ENCODE data around the gene DBNL.

Gene DBNL

DNA sequence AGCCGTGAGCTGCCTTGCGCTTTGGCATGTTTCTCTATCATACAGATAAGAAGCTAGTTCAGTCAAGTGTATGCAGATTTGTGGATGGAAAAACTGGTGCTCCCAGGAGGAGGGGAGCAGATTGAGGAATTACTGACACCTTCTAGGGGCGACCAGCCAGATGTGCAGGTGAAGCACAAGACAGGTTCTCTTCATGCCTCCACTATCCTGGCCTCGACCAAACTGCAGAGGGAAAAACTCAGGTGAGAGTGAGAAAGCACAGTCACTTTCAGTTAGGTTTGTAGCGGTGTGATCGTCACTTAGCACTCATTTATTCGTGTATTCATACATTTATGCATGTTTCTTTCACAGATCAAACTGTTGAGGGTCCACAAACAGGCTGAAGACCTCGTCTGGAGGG, 600 bp upstream of the DBNL start:
- DNase-seq, result no peak

DNA sequence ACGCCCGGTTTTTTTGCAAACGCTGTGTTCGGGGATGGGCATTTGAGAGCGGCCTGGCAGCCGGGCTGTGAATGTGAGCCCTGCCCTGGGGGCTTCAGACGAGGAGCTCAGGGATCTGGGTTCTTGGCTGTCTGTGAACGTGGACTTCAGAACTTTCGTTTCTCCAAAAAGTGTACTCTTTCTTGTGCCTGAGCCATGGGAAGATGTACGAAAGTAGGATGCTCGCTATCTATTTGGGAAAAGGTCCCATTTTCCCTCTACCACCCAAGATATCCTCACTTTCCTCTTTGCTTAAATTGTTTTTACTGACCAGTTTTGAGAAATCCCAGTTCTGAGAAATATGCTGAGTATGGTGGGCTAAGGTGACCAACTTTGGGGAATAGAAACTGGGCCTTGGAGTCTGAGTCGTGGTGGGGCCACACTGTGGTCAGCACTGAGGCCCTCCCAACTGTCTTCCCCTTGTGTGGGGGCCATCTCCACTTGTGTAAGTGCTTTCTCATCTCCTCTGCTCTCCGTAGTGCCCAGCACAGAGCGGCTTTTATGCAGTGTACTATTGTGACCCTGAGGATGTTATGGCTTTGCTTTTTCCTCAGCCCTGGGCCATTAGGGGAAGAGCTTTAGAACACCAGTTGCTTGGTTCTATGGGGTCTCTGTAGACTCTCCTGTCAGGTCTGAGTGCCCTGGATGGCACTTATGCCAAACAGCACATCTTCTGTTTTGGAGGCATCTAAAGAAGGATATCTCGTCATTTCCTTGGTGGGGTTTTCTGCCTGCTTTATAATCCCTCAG, 918 bp downstream of the DBNL start:
- DNase-seq, result no peak

DNA sequence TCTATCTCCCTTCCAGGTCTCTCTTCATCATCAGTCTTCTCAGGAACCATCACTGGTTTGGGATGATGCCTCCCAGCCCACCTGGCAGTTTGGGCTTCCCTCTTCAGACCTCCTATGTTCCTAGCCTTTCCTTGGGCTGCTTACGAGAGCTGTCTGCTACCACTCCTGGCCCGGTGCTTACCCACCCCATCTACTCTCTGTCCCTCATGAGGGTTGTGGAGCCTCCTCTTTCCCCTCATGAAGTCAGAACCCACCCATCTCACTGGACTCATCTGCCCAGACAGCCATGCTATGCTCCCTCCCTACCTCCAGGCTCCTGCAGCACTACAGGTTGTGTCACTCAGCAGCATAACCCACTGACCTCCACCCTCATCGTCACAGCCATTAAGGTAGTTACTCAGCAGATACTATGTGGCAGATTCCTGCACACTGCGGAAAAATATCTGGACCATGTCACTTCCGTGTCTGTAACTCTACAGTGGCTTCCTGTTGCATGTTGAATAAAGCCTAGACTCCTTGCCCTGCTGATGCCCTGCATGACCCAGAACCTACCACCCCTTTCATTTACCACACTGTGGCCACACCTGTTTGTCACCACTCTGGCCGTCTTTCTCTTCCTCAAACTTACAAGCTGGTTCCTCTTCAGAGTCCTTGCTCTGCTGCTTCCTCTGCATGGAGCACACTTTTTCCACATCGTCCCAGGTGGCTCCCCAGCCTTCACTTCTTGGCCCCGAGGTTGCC, 2.0 kb downstream of the DBNL start:
- DNase-seq, result peak in 1 of 2 experiments; percentile 39

DNA sequence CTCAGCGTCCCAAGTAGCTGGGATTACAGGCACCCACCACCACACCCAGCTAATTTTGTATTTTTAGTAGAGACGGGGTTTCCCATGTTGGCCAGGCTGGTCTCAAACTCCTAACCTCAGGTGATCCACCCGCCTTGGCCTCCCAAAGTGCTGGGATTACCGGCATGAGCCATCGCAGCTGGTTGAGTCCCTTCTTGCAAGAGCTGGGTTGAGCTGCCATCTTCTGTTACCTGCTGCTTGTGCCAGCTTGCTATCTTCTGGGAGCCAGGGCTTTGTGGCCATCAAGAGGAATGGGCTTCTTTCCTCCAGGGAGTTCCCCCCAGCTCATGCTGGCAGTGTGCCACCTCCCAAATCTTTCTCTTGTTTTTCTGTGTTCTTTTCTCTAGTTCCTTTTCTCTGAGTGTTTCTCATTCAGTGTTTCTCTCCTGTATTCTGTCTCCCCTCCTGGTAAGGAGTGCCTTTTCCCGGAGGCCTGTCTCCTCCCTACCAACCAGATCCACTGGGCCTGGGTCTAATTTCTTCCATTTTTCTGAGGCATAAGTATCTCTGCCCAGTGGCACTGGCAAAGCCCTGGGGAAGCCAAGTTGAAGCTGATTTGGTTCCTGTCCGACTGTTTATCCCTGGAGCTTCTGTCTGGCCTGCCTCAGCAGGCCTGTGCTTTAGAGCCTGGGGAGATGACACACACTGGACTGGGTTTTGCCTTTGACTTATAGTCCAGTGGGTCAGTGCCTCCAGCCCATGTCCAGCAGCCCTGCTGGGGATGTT, 3.7 kb downstream of the DBNL start:
- DNase-seq, result no peak

DNA sequence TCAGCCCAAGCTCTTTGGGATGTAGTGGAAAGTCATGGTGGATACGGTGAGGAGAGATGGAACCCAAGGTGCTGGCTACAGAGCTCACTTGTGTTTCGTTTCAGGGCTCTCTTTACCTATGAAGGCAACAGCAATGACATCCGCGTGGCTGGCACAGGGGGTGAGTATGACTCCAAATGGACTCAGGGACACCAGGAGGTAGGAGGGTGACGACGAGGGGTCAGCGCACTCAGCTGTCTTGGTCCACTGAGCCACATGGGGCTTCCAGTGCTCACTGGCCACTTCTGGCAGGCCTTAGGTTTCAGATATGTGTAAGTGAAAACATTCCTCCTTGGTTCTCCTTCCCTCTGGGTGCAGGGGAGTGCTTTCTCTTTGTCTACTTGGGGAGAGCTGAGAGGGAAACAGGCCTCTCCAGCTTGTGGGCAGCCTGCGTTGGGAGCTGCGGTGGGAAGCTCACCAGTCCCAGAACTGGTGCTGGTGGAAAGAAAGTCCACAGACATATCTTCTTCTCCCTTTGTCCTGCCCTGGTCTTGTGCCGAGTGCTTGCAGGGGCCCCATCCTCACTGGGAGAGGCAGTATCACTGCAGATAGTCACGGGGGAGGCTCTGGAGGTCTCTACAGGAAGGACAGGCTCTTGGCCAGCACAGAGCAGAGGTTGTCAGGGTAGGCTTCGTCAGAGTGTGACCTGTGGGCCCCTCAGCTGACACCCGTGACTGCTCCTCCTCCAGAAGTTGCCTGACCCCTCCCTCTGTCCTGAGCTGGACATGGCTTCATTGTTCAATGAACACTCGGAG, 5.8 kb downstream of the DBNL start:
- DNase-seq, result no peak

DNA sequence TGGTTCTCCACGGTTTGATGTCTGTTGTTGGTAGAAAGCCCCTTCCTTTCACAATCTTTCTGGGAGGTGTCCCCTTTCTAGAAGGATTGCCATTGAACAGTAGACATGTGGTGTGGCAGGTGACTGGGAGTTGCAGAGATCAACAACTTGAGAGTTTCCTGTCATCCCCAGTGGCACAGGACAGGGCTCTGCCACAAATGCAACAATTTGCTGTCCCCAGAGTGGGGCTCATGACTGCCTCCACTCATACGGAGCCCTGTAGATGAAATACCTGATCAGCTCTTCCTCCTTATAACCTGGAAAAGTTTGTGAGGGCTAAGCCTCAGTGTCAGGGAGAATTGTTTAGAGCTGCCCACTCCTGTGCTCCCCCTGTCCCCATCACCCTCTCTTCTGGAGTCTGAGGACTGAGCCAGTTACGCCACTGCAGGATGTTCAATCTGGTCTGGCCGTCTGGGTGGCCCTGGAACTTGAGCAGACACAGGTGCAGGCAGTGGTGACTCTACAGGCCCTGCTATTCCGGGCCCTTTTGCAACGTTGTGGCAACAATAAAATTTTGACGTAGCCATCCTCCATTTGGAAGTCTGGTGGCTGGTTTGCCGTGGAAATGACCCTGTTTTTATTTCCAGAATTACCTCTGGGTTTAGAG, 6.5 kb downstream of the DBNL start:
- no peak for DNase-seq

DNA sequence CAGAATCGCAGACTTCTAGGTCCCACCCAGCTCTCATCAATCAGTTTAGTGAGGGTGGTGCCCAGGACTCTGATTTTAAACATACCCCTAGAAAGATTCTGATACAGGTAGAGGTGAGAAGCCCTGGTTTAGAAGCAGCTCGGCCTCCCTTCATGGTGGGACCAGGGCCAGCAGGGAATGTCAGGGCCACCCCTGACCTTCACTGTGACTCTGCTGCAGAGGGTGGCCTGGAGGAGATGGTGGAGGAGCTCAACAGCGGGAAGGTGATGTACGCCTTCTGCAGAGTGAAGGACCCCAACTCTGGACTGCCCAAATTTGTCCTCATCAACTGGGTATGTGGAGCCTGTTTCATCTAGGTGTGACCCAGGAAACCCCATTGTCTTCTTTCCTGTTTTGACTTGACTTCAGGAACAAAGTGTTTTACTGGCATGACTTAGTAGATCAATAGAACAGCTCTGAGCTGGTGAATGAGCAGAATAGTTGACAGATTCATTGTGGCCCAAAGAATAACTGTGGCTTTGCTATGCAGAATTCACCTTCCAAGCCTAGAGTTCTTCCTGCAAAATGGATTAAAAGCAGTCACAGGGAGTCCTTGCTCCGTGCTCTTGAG, 7.2 kb downstream of the DBNL start:
- no peak for DNase-seq

DNA sequence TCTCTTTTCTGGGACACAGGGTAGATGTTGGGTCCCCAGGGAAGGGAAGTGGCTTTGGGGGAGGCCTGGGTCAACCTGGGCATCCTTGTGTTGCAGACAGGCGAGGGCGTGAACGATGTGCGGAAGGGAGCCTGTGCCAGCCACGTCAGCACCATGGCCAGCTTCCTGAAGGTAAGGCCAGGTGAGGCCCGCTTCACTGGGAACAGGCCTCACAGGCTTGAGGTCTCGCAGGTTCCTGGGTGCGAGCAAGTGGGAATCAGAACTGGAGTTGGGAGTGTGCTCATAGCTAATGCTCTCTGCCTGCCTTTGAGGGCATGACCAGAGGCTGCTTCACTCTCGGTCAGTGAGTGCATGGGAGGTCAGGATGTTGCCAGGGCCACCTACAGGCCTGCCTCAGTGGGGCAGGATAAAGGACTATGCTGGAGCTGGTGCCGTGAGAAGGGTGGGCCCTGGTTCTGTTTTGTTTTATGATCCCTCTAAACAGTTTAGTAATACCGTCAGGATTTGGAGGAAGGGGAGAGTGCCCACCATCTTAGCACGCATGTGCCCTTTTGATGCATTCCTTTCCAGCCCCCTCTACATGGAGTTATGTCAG, 8.4 kb downstream of the DBNL start:
- DNase-seq, result peak in 1 of 2 experiments; percentile 1

DNA sequence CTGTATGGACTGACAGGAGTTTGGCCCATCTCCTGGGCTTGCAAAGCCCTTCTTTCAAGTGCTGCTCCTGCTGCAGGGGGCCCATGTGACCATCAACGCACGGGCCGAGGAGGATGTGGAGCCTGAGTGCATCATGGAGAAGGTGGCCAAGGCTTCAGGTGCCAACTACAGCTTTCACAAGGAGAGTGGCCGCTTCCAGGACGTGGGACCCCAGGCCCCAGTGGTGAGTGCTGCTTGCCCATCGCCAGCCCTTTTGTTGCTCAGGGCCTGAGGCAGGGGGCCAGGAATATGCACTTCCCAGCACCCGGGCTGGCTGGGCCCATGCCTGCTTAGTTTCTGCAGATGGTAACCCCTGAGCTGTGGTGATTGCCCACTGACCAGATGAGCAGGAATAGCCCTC, 12.2 kb downstream of the DBNL start:
- DNase-seq, result peak in 1 of 2 experiments; percentile 1

DNA sequence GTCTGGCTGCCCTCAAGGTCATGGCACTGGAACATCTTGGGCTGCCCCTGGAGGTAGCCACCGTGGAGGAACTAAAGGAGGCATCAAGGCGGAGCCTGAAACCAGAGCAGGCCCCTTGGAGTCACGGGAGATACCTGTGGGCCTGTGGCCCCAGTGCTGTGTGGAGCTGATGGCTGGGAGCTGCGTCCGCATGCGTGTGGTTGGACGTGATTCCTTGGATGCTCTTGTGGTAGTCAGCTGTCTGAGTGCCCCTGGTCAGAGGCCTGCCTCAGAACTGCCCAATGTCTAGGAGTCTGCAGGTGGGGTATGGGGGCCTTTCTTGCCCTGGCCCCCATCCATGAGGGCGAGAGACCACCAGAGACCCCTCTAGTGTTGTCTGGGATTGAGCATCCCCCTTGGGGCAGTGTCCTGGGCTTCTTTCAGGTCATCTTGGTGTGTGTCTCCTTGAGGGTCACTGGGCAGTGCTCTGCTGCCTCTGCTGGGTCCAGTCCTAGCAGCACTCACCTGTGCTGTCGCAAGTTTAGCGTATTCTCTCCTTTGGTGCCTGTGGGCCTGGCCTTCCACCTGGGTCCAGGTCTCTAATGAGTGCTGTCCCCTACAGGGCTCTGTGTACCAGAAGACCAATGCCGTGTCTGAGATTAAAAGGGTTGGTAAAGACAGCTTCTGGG, 12.8 kb downstream of the DBNL start:
- peak in 1 of 2 experiments; percentile 1 for DNase-seq

DNA sequence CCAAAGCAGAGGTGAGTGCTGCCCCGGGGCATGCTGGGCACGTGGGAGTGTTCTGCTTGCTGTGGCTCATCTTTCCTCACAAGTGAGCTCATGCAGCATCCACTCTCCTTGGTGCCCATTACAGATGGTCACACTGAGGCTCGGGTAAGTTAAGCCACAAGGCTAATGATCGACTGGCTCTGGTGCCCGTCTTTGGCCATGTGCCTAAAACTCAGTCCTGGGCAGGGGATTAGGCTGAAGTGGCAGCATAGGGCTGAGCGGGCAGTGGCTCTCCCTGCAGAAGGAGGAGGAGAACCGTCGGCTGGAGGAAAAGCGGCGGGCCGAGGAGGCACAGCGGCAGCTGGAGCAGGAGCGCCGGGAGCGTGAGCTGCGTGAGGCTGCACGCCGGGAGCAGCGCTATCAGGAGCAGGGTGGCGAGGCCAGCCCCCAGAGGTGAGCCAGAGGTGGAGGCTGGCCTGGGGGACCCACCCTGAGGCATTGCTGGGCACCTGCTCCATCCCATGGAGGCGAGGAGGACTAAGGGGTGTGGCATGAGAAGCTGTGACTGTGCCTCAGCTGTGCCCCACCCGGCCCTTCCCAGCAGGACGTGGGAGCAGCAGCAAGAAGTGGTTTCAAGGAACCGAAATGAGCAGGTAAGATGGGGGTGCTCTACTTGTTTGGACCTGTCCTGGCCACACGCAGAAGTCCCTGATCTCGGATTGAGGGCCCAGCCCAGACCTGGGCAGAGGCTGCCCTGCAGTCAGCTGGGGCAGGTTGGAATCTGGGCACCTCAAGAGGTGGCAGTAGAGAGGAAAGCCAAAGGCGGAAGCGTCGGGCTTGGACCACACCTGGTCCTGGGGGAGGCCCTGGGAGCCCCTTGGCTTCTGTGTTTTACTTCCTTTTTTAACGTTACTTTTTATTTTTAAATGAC, 13.6 kb downstream of the DBNL start:
- peak in 1 of 2 experiments; percentile 1 for DNase-seq

DNA sequence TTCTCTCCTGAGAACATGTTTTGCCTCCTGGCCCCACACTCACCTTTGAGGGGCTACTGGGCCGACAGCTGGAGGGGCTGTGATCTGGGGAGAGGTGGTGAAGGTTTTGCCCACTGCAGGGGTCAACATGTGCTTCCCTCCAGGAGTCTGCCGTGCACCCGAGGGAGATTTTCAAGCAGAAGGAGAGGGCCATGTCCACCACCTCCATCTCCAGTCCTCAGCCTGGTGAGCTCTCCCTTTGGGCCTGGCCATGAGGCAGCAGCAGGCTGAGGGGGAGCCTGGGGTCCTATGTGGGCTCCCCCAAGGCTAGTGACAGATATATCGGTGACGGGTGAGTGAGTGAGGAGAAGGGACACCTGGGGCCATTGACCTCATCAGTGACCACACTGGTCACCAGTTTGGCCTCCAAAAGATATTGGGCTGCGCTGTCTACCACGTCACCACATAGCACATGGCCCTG, 14.3 kb downstream of the DBNL start:
- no peak for DNase-seq

DNA sequence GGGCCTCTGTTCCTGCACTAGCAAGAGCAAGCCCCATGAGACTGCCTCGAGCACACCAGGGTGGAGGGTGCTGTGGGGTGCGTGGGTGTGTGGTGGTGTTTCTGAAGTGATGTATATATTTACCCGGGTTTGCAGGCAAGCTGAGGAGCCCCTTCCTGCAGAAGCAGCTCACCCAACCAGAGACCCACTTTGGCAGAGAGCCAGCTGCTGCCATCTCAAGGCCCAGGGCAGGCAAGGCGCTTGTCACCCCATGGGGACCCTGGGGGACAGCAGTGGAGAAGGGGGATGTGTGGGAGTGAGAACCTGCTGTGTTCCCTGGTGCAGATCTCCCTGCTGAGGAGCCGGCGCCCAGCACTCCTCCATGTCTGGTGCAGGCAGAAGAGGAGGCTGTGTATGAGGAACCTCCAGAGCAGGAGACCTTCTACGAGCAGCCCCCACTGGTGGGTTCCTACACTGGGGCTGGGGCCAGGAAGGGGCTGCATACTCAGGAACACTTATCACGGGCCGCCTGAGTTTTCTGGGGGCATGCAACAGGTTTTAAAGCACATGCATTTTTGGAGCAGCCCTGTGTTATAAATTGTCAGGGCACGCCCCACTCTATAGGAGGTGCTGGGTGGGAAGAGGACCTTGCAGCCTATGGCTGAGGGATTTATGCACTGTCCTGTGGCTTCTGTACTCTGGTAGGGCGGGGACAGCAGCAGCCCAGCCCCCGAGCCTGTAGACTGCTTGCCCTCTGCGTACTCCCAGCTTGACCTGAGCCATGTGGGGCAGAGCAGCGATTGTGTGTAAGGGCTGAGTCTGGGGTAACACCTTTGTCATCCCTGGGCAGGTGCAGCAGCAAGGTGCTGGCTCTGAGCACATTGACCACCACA, 15.0 kb downstream of the DBNL start:
- no peak for DNase-seq

DNA sequence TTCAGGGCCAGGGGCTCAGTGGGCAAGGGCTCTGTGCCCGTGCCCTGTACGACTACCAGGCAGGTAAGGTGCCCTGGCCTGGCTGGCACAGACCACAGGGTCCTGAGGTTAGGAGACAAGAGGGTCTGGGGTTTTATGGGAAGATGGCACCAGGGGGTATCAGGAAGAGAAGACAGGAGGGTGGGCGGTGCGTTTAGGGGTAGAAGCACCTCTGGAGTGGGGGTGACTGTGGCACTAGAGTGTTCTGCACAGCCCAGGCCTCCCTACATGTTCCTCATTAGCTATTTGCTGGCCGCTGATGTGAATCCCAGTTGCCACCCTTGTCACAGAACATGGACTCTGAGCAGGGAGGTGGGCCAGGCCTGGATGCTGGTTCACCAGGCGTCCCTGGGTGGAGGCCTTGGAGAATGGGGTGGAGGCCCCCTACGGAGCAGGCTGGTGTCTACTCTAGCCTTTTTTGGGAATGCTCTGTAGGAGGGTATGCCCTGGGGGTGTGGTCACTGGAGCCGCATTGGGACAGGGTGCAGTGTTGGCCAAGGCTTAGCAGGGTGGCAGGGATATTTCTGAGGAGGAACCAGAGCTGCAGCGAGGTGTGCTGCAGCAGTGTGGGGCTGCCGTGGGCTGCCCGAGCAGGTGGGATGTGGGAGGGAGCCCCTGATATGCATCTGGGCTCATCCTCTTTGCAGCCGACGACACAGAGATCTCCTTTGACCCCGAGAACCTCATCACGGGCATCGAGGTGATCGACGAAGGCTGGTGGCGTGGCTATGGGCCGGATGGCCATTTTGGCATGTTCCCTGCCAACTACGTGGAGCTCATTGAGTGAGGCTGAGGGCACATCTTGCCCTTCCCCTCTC, 15.8 kb downstream of the DBNL start:
- DNase-seq, result no peak

DNA sequence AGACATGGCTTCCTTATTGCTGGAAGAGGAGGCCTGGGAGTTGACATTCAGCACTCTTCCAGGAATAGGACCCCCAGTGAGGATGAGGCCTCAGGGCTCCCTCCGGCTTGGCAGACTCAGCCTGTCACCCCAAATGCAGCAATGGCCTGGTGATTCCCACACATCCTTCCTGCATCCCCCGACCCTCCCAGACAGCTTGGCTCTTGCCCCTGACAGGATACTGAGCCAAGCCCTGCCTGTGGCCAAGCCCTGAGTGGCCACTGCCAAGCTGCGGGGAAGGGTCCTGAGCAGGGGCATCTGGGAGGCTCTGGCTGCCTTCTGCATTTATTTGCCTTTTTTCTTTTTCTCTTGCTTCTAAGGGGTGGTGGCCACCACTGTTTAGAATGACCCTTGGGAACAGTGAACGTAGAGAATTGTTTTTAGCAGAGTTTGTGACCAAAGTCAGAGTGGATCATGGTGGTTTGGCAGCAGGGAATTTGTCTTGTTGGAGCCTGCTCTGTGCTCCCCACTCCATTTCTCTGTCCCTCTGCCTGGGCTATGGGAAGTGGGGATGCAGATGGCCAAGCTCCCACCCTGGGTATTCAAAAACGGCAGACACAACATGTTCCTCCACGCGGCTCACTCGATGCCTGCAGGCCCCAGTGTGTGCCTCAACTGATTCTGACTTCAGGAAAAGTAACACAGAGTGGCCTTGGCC, 16.6 kb downstream of the DBNL start:
- no peak for DNase-seq

DNA sequence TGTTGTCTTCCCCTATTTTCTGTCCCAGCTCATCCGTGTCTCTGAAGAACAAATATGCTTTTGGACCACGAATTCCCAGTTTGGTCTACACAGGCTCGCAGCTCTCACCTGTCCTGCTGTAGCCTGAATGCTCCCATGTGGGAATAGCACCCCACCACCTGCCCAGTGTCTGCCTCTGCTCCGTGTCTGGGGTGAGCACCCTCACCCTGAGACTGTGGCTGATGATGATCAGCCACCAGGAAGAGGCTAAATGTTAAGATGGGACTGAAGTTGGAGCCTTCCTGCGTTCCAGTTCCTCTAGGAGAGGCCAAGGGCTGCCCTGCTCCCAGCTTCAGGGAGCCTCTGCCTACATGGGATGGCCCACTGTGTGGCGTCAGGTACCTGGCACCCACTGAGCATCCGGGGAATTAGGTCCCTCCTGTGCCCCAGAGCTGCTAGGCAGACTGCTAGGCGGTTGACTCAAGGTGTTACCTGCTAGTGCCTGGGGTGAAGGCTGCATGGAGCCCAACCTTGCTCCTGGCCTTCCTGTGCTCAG, 17.2 kb downstream of the DBNL start:
- DNase-seq, result no peak
